ENCODE data around the gene M6PR. TPM values are rescaled to one million over a fixed set of nuclear protein-coding genes. Genes with fewer than 3 reads are reported as not detected.
"Not testable (repeated sequence)": the region's sequence is repeated elsewhere in the genome, so short reads cannot be mapped to it uniquely, and the experiment has no call there.

Gene M6PR
- total RNA-seq, 6 experiments from 2014 or later: 138 to 160 (median 151) TPM

- H3K9me3 Mint-ChIP-seq: no peaks in the 10 kb centered on the region
Measured at GRCh38 chr12:8907513-8907912, 41.9 kb downstream of the M6PR start.

GRCh38 chr12:8906266-8907180, 42.9 kb downstream of the M6PR start:
- no peaks in the 10 kb centered on the region for H3K36me3 Mint-ChIP-seq (ENCODE audit: low read depth)
- peaks cover 9% of the 10 kb centered on the region for H3K27me3 Mint-ChIP-seq (ENCODE audit: insufficient read depth)
- TF ChIP-seq, protein P1, sequence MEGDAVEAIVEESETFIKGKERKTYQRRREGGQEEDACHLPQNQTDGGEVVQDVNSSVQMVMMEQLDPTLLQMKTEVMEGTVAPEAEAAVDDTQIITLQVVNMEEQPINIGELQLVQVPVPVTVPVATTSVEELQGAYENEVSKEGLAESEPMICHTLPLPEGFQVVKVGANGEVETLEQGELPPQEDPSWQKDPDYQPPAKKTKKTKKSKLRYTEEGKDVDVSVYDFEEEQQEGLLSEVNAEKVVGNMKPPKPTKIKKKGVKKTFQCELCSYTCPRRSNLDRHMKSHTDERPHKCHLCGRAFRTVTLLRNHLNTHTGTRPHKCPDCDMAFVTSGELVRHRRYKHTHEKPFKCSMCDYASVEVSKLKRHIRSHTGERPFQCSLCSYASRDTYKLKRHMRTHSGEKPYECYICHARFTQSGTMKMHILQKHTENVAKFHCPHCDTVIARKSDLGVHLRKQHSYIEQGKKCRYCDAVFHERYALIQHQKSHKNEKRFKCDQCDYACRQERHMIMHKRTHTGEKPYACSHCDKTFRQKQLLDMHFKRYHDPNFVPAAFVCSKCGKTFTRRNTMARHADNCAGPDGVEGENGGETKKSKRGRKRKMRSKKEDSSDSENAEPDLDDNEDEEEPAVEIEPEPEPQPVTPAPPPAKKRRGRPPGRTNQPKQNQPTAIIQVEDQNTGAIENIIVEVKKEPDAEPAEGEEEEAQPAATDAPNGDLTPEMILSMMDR (IDR thresholded peaks at IDR 0.05): no peak
- H3K27ac Mint-ChIP-seq: no peak overlapping the region
- H3K4me3 Mint-ChIP-seq: no peak overlapping the region
- H3K4me1 Mint-ChIP-seq (ENCODE audit: low read depth): peaks cover 6% of the 10 kb centered on the region; the same call in 1 of the 2 replicates
- no peaks in the 10 kb centered on the region for H3K9me3 Mint-ChIP-seq
- DNase-seq: no peak

More at GRCh38 chr12:8907513-8907912, 41.9 kb downstream of the M6PR start:
- no peak overlapping the region for H3K4me3 Mint-ChIP-seq
- H3K27ac Mint-ChIP-seq: no peak overlapping the region
- TF ChIP-seq, protein P1 (IDR thresholded peaks at IDR 0.05): no peak
- H3K36me3 Mint-ChIP-seq (ENCODE audit: low read depth): no peaks in the 10 kb centered on the region
- no peak for DNase-seq
- peaks cover 7% of the 10 kb centered on the region for H3K27me3 Mint-ChIP-seq (ENCODE audit: insufficient read depth)
- H3K4me1 Mint-ChIP-seq (ENCODE audit: low read depth): peaks cover 11% of the 10 kb centered on the region; the same call in 1 of the 2 replicates

GRCh38 chr12:8905546-8905945, 43.9 kb downstream of the M6PR start:
- TF ChIP-seq, protein P1 (IDR thresholded peaks at IDR 0.05): no peak
- Mint-ChIP-seq H3K27ac (no peak overlapping the region), H3K4me1 (ENCODE audit: low read depth) (0 out of 2 replicates have a peak, but pooled peaks cover 4% of the 10 kb centered on the region), H3K4me3 (no peak overlapping the region), H3K36me3 (ENCODE audit: low read depth) (no peaks in the 10 kb centered on the region), H3K27me3 (ENCODE audit: insufficient read depth) (peaks cover 9% of the 10 kb centered on the region), H3K9me3 (no peaks in the 10 kb centered on the region)
- DNase-seq: no peak

- no peaks in the 10 kb centered on the region for H3K36me3 Mint-ChIP-seq (ENCODE audit: low read depth)
- 0 out of 2 replicates have a peak, but pooled peaks cover 4% of the 10 kb centered on the region for H3K4me1 Mint-ChIP-seq (ENCODE audit: low read depth)
- no peak for DNase-seq
- TF ChIP-seq, protein P1 (IDR thresholded peaks at IDR 0.05): no peak
- no peaks in the 10 kb centered on the region for H3K9me3 Mint-ChIP-seq
- H3K27me3 Mint-ChIP-seq (ENCODE audit: insufficient read depth): peaks cover 12% of the 10 kb centered on the region
- H3K27ac Mint-ChIP-seq: no peak overlapping the region
- H3K4me3 Mint-ChIP-seq: no peak overlapping the region
Measured at GRCh38 chr12:8904665-8905064, 44.8 kb downstream of the M6PR start.

GRCh38 chr12:8903646-8904045, 45.8 kb downstream of the M6PR start:
- TF ChIP-seq, protein P1 (IDR thresholded peaks at IDR 0.05): no peak
- H3K27ac Mint-ChIP-seq: no peak overlapping the region
- H3K36me3 Mint-ChIP-seq (ENCODE audit: low read depth): no peaks in the 10 kb centered on the region
- H3K4me3 Mint-ChIP-seq: no peak overlapping the region
- 0 out of 2 replicates have a peak, but pooled peaks cover 4% of the 10 kb centered on the region for H3K4me1 Mint-ChIP-seq (ENCODE audit: low read depth)
- DNase-seq: no peak
- H3K9me3 Mint-ChIP-seq: no peaks in the 10 kb centered on the region
- H3K27me3 Mint-ChIP-seq (ENCODE audit: insufficient read depth): peaks cover 12% of the 10 kb centered on the region

DNA sequence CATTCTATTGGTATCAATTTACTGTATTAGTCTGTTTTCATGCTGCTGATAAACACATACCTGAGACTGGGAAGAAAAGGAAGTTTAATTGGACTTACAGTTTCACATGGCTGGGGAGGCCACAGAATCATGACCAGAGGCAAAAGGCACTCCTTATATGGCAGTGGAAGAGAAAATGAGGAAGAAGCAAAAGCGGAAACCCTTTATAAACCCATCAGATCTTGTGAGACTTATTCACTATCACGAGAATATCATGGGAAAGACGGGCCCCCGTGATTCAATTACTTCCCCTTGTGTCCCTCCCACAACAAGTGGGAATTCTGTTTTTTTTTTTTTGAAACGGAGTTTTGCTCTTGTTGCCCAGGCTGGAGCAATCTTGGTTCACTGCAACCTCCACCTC, 46.7 kb downstream of the M6PR start:
- H3K4me3 Mint-ChIP-seq; H3K36me3 Mint-ChIP-seq (ENCODE audit: low read depth); H3K9me3 Mint-ChIP-seq; H3K4me1 Mint-ChIP-seq (ENCODE audit: low read depth); H3K27ac Mint-ChIP-seq; DNase-seq: not testable (repeated sequence)
- H3K27me3 Mint-ChIP-seq (ENCODE audit: insufficient read depth): peaks cover 12% of the 10 kb centered on the region

Measured in HFFc6 (cell line).